HL-60 (cell line): ENCODE results near the gene KMT5B.

Experiments used
- DNase-seq, 2 experiments: peaks; one replicate each; pipeline ENCODE4 v3.0.0-alpha.2; 2010 to 2020; ENCODE audit warnings: low read depth in 1 of 2, low spot score in 1 of 2
- H3K27ac ChIP-seq: fragments of 250-450 bp; sonication (Bioruptor Pico); replicated peaks from 2 replicates; pipeline ENCODE4 v1.5.1; 2020; ENCODE audit warnings: mild to moderate bottlenecking, moderate library complexity
- H3K27me3 ChIP-seq: fragments of 250-450 bp; sonication (Bioruptor Pico); 2 replicates; pipeline ENCODE4 v1.5.1; 2021; ENCODE audit warnings: mild to moderate bottlenecking, moderate library complexity; ENCODE audit not compliant: insufficient read depth, poor library complexity, severe bottlenecking
- H3K4me3 ChIP-seq: replicated peaks from 2 replicates; pipeline ENCODE4 v1.5.1; 2011; ENCODE audit warnings: mild to moderate bottlenecking, control low read depth, low read length; ENCODE audit not compliant: insufficient read depth
- CTCF ChIP-seq: IDR thresholded peaks from one replicate; pipeline ENCODE4 v1.5.1; 2011; ENCODE audit warnings: low read length, control low read depth, inconsistent platforms; ENCODE audit not compliant: insufficient read depth
- GABPA ChIP-seq: IDR thresholded peaks from 2 replicates; pipeline ENCODE4 v1.6.1; 2012; ENCODE audit warnings: low read depth
- POLR2AphosphoS5 ChIP-seq: IDR thresholded peaks from 2 replicates; pipeline ENCODE4 v1.6.1; 2012; ENCODE audit warnings: low read depth
- SPI1 ChIP-seq: IDR thresholded peaks from 2 replicates; pipeline ENCODE4 v1.6.1; 2012; ENCODE audit warnings: low read depth, mild to moderate bottlenecking, borderline replicate concordance
- TF ChIP-seq, protein P1 (sequence below): IDR thresholded peaks from 2 replicates; pipeline ENCODE4 v1.6.1; 2012; ENCODE audit warnings: low read depth; ENCODE audit not compliant: insufficient replicate concordance

The KMT5B gene

GRCh38 chr11:68231621-68232020, 18.5 kb upstream of the KMT5B start:
- no peak overlapping the region for H3K27ac ChIP-seq
- no peak overlapping the region for H3K4me3 ChIP-seq
- no peak for TF ChIP-seq SPI1
- no peak for TF ChIP-seq GABPA
- TF ChIP-seq, protein P1, sequence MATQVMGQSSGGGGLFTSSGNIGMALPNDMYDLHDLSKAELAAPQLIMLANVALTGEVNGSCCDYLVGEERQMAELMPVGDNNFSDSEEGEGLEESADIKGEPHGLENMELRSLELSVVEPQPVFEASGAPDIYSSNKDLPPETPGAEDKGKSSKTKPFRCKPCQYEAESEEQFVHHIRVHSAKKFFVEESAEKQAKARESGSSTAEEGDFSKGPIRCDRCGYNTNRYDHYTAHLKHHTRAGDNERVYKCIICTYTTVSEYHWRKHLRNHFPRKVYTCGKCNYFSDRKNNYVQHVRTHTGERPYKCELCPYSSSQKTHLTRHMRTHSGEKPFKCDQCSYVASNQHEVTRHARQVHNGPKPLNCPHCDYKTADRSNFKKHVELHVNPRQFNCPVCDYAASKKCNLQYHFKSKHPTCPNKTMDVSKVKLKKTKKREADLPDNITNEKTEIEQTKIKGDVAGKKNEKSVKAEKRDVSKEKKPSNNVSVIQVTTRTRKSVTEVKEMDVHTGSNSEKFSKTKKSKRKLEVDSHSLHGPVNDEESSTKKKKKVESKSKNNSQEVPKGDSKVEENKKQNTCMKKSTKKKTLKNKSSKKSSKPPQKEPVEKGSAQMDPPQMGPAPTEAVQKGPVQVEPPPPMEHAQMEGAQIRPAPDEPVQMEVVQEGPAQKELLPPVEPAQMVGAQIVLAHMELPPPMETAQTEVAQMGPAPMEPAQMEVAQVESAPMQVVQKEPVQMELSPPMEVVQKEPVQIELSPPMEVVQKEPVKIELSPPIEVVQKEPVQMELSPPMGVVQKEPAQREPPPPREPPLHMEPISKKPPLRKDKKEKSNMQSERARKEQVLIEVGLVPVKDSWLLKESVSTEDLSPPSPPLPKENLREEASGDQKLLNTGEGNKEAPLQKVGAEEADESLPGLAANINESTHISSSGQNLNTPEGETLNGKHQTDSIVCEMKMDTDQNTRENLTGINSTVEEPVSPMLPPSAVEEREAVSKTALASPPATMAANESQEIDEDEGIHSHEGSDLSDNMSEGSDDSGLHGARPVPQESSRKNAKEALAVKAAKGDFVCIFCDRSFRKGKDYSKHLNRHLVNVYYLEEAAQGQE, result no peak
- TF ChIP-seq CTCF, result no peak
- no peak for TF ChIP-seq POLR2AphosphoS5
- no peak for DNase-seq
- no peaks in the 10 kb centered on the region for H3K27me3 ChIP-seq

- no peak for TF ChIP-seq POLR2AphosphoS5
- no peak for TF ChIP-seq CTCF
- TF ChIP-seq SPI1, result no peak
- TF ChIP-seq GABPA, result no peak
- TF ChIP-seq, protein P1, result no peak
- DNase-seq, result no peak
- H3K4me3 ChIP-seq, result no peak overlapping the region
- no peak overlapping the region for H3K27ac ChIP-seq
- H3K27me3 ChIP-seq, result no peaks in the 10 kb centered on the region
These were observed 16.5 kb upstream of the KMT5B start for GRCh38 chr11:68229601-68230000.

- no peak for DNase-seq
- no peak overlapping the region for H3K27ac ChIP-seq
- TF ChIP-seq SPI1, result no peak
- TF ChIP-seq, protein P1, result no peak
- TF ChIP-seq POLR2AphosphoS5, result no peak
- no peak overlapping the region for H3K4me3 ChIP-seq
- no peaks in the 10 kb centered on the region for H3K27me3 ChIP-seq
These were observed 13.3 kb upstream of the KMT5B start for GRCh38 chr11:68226421-68226820.
